ENCODE measurements around the gene TNFAIP3.

Gene TNFAIP3

GRCh38 chr6:137845460-137845859 is 21.6 kb upstream of the TNFAIP3 start:
- no peak for DNase-seq

- DNase-seq = no peak
Measured at GRCh38 chr6:137846274-137846673, 20.8 kb upstream of the TNFAIP3 start.

- DNase-seq = no peak
Measured at GRCh38 chr6:137846772-137847313, 20.2 kb upstream of the TNFAIP3 start.

- DNase-seq = no peak
Measured at GRCh38 chr6:137847748-137848147, 19.3 kb upstream of the TNFAIP3 start.

GRCh38 chr6:137848672-137849071 is 18.4 kb upstream of the TNFAIP3 start:
- DNase-seq = no peak

GRCh38 chr6:137849181-137849980 is 17.7 kb upstream of the TNFAIP3 start:
- DNase-seq = no peak

GRCh38 chr6:137849981-137850714 is 16.9 kb upstream of the TNFAIP3 start:
- no peak for DNase-seq

GRCh38 chr6:137850816-137851602 is 16.1 kb upstream of the TNFAIP3 start:
- DNase-seq = no peak

GRCh38 chr6:137851669-137852068 is 15.4 kb upstream of the TNFAIP3 start:
- no peak for DNase-seq

- no peak for DNase-seq
Measured at GRCh38 chr6:137852346-137852745, 14.7 kb upstream of the TNFAIP3 start.

GRCh38 chr6:137852811-137853210 is 14.2 kb upstream of the TNFAIP3 start:
- DNase-seq = no peak

GRCh38 chr6:137853569-137854213 is 13.4 kb upstream of the TNFAIP3 start:
- no peak for DNase-seq

- no peak for DNase-seq
Measured at GRCh38 chr6:137856138-137856898, 10.7 kb upstream of the TNFAIP3 start.

GRCh38 chr6:137859025-137859424 is 8.0 kb upstream of the TNFAIP3 start:
- no peak for DNase-seq

- no peak for DNase-seq
Measured at GRCh38 chr6:137860394-137861005, 6.6 kb upstream of the TNFAIP3 start.

GRCh38 chr6:137861550-137862337 is 5.3 kb upstream of the TNFAIP3 start:
- no peak for DNase-seq

- DNase-seq = no peak
Measured at GRCh38 chr6:137862419-137863090, 4.5 kb upstream of the TNFAIP3 start.

- DNase-seq = no peak
Measured at GRCh38 chr6:137863091-137863797, 3.8 kb upstream of the TNFAIP3 start.

GRCh38 chr6:137864812-137865508 is 2.1 kb upstream of the TNFAIP3 start:
- DNase-seq = no peak
